Ecto neural progenitor cell (in vitro differentiated cells): ENCODE data around the gene SRSF2.
"Not testable (repeated sequence)": the region's sequence is repeated elsewhere in the genome, so short reads cannot be mapped to it uniquely, and the experiment has no call there.

ENCODE experiments used
- DNase-seq: peaks from one replicate; pipeline ENCODE4 v3.0.0-alpha.2; 2018; ENCODE audit warnings: low spot score

The SRSF2 gene

GRCh38 chr17:76738468-76738850 lies 1.3 kb upstream of the SRSF2 start:
- DNase-seq = no peak

GRCh38 chr17:76737676-76738467 lies 741 bp upstream of the SRSF2 start, which contains the start of gene MFSD11:
Gene MFSD11, plus strand, starts transcription at chr17:76738119. Its CDS starts 234 bp downstream, at chr17:76738353.
- peak; percentile 99 for DNase-seq

- peak; percentile 92 for DNase-seq
These were observed 616 bp downstream of the SRSF2 start for GRCh38 chr17:76736349-76737081.

- no peak for DNase-seq
These were observed 1.4 kb downstream of the SRSF2 start for GRCh38 chr17:76735586-76736348.

GRCh38 chr17:76735006-76735405 lies 2.1 kb downstream of the SRSF2 start:
- no peak for DNase-seq

GRCh38 chr17:76734080-76734840 lies 2.9 kb downstream of the SRSF2 start:
- no peak for DNase-seq

- no peak for DNase-seq
These were observed 3.5 kb downstream of the SRSF2 start for GRCh38 chr17:76733618-76733957.

- no peak for DNase-seq
These were observed 4.2 kb downstream of the SRSF2 start for GRCh38 chr17:76732734-76733617.

GRCh38 chr17:76731800-76732733 lies 5.1 kb downstream of the SRSF2 start:
- not testable (repeated sequence) for DNase-seq

- DNase-seq = no peak
These were observed 9.2 kb downstream of the SRSF2 start for GRCh38 chr17:76727745-76728456.

GRCh38 chr17:76726776-76727718 lies 10.1 kb downstream of the SRSF2 start, which contains the start of gene METTL23:
Gene METTL23, plus strand, starts transcription at chr17:76726839. Its CDS starts 2,872 bp downstream, at chr17:76729711.
- DNase-seq = peak; percentile 88

- DNase-seq = peak; percentile 100
These were observed 10.8 kb downstream of the SRSF2 start, which contains the start of gene JMJD6 for GRCh38 chr17:76726231-76726775. Gene JMJD6, minus strand, starts transcription at chr17:76726606. Its CDS starts 131 bp downstream, at chr17:76726475.

GRCh38 chr17:76725580-76726230 lies 11.4 kb downstream of the SRSF2 start:
- DNase-seq = no peak

- DNase-seq = no peak
These were observed 13.3 kb downstream of the SRSF2 start for GRCh38 chr17:76723812-76724211.

- DNase-seq = not testable (repeated sequence)
These were observed 14.2 kb downstream of the SRSF2 start for GRCh38 chr17:76722977-76723376.

GRCh38 chr17:76722279-76722678 lies 14.9 kb downstream of the SRSF2 start:
- no peak for DNase-seq

GRCh38 chr17:76721463-76721862 lies 15.7 kb downstream of the SRSF2 start:
- no peak for DNase-seq
